ENCODE measurements around the gene ZNF398.

DNA sequence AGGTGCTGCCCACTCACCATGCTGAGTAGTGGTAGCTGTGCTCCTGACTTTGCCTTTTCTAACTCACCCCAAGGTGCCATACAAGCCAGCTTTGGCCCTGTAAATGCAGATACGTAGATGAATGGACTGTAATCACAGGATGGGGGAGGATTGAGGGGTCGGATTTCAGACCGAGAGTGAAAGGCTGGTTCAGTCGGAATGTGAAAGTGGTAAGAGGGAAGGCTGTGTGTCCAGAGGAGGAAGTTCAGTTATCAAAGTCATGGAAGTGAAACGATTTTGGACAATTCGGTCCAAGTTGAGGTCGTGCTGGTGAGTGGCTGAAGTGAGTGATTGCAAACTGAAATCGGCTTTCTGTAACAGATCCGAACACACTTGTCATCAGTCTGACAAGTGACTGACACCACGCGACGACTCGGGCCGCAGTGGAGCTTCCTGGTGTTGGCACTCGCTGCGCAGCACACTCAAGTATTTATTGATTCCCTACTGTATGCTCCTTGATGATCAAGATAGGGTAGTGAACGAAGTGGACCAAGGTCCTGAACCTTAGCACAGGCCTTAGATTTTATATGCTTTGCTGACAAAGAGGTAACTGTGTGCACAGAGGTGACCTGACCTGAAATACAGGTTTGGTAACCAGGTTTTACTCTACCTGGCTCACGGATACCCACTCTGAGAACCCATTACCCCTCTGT is 58.6 kb downstream of the ZNF398 start:
- TF ChIP-seq POLR2A (IDR thresholded peaks at IDR 0.05), result no peak
- TF ChIP-seq, protein P1, sequence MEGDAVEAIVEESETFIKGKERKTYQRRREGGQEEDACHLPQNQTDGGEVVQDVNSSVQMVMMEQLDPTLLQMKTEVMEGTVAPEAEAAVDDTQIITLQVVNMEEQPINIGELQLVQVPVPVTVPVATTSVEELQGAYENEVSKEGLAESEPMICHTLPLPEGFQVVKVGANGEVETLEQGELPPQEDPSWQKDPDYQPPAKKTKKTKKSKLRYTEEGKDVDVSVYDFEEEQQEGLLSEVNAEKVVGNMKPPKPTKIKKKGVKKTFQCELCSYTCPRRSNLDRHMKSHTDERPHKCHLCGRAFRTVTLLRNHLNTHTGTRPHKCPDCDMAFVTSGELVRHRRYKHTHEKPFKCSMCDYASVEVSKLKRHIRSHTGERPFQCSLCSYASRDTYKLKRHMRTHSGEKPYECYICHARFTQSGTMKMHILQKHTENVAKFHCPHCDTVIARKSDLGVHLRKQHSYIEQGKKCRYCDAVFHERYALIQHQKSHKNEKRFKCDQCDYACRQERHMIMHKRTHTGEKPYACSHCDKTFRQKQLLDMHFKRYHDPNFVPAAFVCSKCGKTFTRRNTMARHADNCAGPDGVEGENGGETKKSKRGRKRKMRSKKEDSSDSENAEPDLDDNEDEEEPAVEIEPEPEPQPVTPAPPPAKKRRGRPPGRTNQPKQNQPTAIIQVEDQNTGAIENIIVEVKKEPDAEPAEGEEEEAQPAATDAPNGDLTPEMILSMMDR (IDR thresholded peaks at IDR 0.05), result no peak
- no peak for TF ChIP-seq EP300 (IDR thresholded peaks at IDR 0.05)
- TF ChIP-seq POLR2AphosphoS5 (IDR thresholded peaks at IDR 0.05), result no peak

Data from gastroesophageal sphincter (tissue), 3 donors.